HepG2 (cell line): ENCODE results near the gene CLN6. TPM values are rescaled to one million over a fixed set of nuclear protein-coding genes. Genes with fewer than 3 reads are reported as not detected.

Experiments
- ATF7 ChIP-seq, 2 experiments: fragments of 450-650 bp in 1 of 2; sonication (generic) in 1 of 2; formaldehyde crosslinking in 1 of 2; IDR thresholded peaks; 2 replicates each; pipeline versions ENCODE4 v1.4.0 to v1.6.1; 2016 to 2020; ENCODE audit warnings: antibody characterized with exemption in 1 of 2, mild to moderate bottlenecking in 1 of 2, missing genetic modification reagents in 1 of 2
- ATM ChIP-seq: fragments of 450-650 bp; IDR thresholded peaks from 2 replicates; pipeline ENCODE4 v1.7.1; 2017; ENCODE audit warnings: mild to moderate bottlenecking, borderline replicate concordance
- RXRA ChIP-seq: sonication (generic); formaldehyde crosslinking; IDR thresholded peaks from 2 replicates; pipeline ENCODE4 v1.5.1; 2020; ENCODE audit warnings: missing genetic modification reagents
- SAFB2 ChIP-seq: sonication (generic); formaldehyde crosslinking; IDR thresholded peaks from 2 replicates; pipeline ENCODE4 v1.5.1; 2020; ENCODE audit warnings: missing genetic modification reagents, low read depth, mild to moderate bottlenecking, borderline replicate concordance
- SIX1 ChIP-seq: sonication (generic); formaldehyde crosslinking; IDR thresholded peaks from 2 replicates; pipeline ENCODE4 v1.4.0; 2020; ENCODE audit warnings: missing genetic modification reagents, borderline replicate concordance
- ZNF230 ChIP-seq: sonication (generic); formaldehyde crosslinking; IDR thresholded peaks from 2 replicates; pipeline ENCODE4 v1.4.0; 2020; ENCODE audit warnings: mild to moderate bottlenecking, missing genetic modification reagents
- ZNF292 ChIP-seq: sonication (generic); formaldehyde crosslinking; IDR thresholded peaks from 2 replicates; pipeline ENCODE4 v1.8.1; 2022; ENCODE audit warnings: mild to moderate bottlenecking, low read depth, missing genetic modification reagents, borderline replicate concordance
- ZNF550 ChIP-seq: sonication (generic); formaldehyde crosslinking; IDR thresholded peaks from 2 replicates; pipeline ENCODE4 v1.4.0; 2020; ENCODE audit warnings: mild to moderate bottlenecking, missing genetic modification reagents, borderline replicate concordance
- ZNF746 ChIP-seq: sonication (generic); formaldehyde crosslinking; IDR thresholded peaks from 2 replicates; pipeline ENCODE4 v1.8.0; 2022; ENCODE audit warnings: mild to moderate bottlenecking, missing genetic modification reagents
- polyA plus RNA-seq, 8 experiments: library from polyadenylated mRNA; depleted of rRNA in 3 of 8; stranded (reverse) in 7 of 8; unstranded in 1 of 8; fragments of >200 nt; fragmentation: Illumina TruSeq in 4 of 8; extraction: Trizol in 4 of 8; gene quantifications; 2 replicates each; pipeline versions ENCODE4 v1.2.1 to v1.2.3, GENCODE V29; 2011 to 2016; ENCODE audit warnings: low read depth in 4 of 8, missing spikeins in 1 of 8, mixed read lengths in 1 of 8; ENCODE audit not compliant: insufficient read depth in 1 of 8
- total RNA-seq, 5 experiments: library from RNA; depleted of rRNA; stranded (reverse); fragments of >200 nt; fragmentation: Illumina TruSeq; extraction: Trizol; gene quantifications; 2 replicates each; pipeline ENCODE4 v1.2.3, GENCODE V29; 2016; ENCODE audit warnings: low read depth in 1 of 5
- TF ChIP-seq, protein P1 (sequence below): sonication (generic); formaldehyde crosslinking; IDR thresholded peaks from 2 replicates; pipeline ENCODE4 v1.4.0; 2020; ENCODE audit warnings: mild to moderate bottlenecking, low read depth, missing genetic modification reagents
- TF ChIP-seq, protein P2 (sequence below), 2 experiments: sonication (generic) in 1 of 2; formaldehyde crosslinking in 1 of 2; IDR thresholded peaks; 2 replicates each; pipeline versions ENCODE4 v1.5.1 to v1.6.1; 2011 to 2020; ENCODE audit warnings: borderline replicate concordance in 1 of 2, low read depth in 1 of 2, low read length in 1 of 2, mild to moderate bottlenecking in 1 of 2, missing genetic modification reagents in 1 of 2, moderate library complexity in 1 of 2
- TF ChIP-seq, protein P3 (sequence below): sonication (generic); formaldehyde crosslinking; IDR thresholded peaks from 2 replicates; pipeline ENCODE4 v1.8.1; 2023; ENCODE audit warnings: mild to moderate bottlenecking, moderate library complexity, missing genetic modification reagents

The CLN6 gene
- total and polyA plus RNA-seq, 2 of the 13 experiments (the other 11 are each of a cell fraction or from before 2014, with no cell fraction given) = 24.9 to 27.1 TPM

DNA sequence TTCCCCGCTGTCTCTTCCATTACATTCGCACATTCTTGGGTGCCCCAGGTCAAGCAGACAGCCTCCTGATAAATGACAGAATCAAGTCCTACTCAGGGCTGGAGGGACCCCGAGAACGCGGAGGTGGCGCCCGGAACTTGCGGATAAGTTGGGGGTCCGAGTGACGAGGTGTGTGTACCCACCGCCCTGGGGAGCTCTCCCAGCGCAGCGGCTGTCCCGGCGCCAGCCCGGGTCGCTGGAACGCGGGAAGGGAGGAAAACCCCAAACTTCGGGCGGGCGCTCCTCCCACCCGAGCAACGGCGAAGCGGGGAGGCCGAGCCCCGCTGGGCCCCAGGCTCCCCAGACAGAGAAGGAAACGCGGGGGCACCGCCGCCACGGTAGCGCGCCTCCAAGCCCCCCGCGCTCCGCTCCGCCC is 550 bp downstream of the CLN6 start (continued):
- TF ChIP-seq, protein P1, sequence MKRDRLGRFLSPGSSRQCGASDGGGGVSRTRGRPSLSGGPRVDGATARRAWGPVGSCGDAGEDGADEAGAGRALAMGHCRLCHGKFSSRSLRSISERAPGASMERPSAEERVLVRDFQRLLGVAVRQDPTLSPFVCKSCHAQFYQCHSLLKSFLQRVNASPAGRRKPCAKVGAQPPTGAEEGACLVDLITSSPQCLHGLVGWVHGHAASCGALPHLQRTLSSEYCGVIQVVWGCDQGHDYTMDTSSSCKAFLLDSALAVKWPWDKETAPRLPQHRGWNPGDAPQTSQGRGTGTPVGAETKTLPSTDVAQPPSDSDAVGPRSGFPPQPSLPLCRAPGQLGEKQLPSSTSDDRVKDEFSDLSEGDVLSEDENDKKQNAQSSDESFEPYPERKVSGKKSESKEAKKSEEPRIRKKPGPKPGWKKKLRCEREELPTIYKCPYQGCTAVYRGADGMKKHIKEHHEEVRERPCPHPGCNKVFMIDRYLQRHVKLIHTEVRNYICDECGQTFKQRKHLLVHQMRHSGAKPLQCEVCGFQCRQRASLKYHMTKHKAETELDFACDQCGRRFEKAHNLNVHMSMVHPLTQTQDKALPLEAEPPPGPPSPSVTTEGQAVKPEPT = no peak
- no peak for TF ChIP-seq ATF7 (IDR thresholded peaks at IDR 0.05)
- peak; percentile 30; the same call in 1 of the 2 replicates for TF ChIP-seq ATF7 (CRISPR knock-in tag; IDR thresholded peaks at IDR 0.05)
- no peak for TF ChIP-seq SIX1
- TF ChIP-seq, protein P2, sequence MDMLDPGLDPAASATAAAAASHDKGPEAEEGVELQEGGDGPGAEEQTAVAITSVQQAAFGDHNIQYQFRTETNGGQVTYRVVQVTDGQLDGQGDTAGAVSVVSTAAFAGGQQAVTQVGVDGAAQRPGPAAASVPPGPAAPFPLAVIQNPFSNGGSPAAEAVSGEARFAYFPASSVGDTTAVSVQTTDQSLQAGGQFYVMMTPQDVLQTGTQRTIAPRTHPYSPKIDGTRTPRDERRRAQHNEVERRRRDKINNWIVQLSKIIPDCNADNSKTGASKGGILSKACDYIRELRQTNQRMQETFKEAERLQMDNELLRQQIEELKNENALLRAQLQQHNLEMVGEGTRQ (IDR thresholded peaks at IDR 0.05; ENCODE audit: low read depth, low read length) = no peak
- TF ChIP-seq, protein P2 (CRISPR knock-in tag; IDR thresholded peaks at IDR 0.05; ENCODE audit: borderline replicate concordance) = peak; percentile 15; the same call in 1 of the 2 replicates
- TF ChIP-seq ZNF746 = 0 out of 2 replicates have a peak, but pooled peaks have one; percentile 11
- TF ChIP-seq ZNF230 (CRISPR knock-in tag) = 0 out of 2 replicates have a peak, but pooled peaks have one; percentile 79
- no peak for TF ChIP-seq SAFB2 (CRISPR knock-in tag)
- 0 out of 2 replicates have a peak, but pooled peaks have one; percentile 10 for TF ChIP-seq ZNF292 (CRISPR knock-in tag)
- TF ChIP-seq ATM = no peak
- TF ChIP-seq ZNF550 (CRISPR knock-in tag) = 0 out of 2 replicates have a peak, but pooled peaks have one; percentile 56
- TF ChIP-seq, protein P3, sequence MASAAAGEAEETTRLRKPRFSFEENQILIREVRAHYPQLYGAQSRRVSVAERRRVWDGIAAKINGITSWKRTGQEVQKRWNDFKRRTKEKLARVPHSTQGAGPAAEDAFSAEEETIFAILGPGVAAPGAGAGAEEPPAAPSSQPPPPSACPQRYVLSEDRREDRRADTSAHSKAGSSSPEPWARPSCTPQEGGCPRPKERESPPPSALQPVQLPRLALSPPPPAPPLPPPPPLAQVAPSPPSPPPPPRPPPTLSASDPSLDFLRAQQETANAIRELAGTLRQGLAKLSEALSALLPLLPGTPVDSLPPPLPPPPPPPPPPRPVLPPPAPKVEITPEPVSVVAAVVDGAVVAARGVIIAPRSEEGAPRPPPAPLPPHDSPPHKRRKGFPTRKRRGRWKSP = no peak; the same call in 1 of the 2 replicates
- TF ChIP-seq RXRA (CRISPR knock-in tag) = no peak
